ENCODE data around the gene RAPGEF1. TPM values are rescaled to one million over a fixed set of nuclear protein-coding genes. Genes with fewer than 3 reads are reported as not detected.

The RAPGEF1 gene
- total and polyA plus RNA-seq, 9 of the 15 experiments (the other 6 are each of a cell fraction or from before 2014, with no cell fraction given), result 0.06 to 44.1 (median 19.9) TPM

- TF ChIP-seq KDM5B (IDR thresholded peaks at IDR 0.05; ENCODE audit: insufficient replicate concordance, low read depth, low read length), result no peak
- no peak for TF ChIP-seq CSDE1 (IDR thresholded peaks at IDR 0.05)
- TF ChIP-seq MLLT1 (IDR thresholded peaks at IDR 0.05), result no peak
- no peak for TF ChIP-seq PML (IDR thresholded peaks at IDR 0.05; ENCODE audit: low read length)
- no peak for TF ChIP-seq CREM (IDR thresholded peaks at IDR 0.05; ENCODE audit: low read depth)
- no peak for TF ChIP-seq ZNF444 (CRISPR knock-in tag; IDR thresholded peaks at IDR 0.05)
- TF ChIP-seq CREBBP (IDR thresholded peaks at IDR 0.05; ENCODE audit: low read depth, low read length), result no peak
- TF ChIP-seq CHD4 (IDR thresholded peaks at IDR 0.05; ENCODE audit: insufficient read depth, insufficient replicate concordance, low read depth, low read length, poor library complexity, severe bottlenecking), result no peak
- TF ChIP-seq PHTF2 (CRISPR knock-in tag; IDR thresholded peaks at IDR 0.05), result no peak
- TF ChIP-seq NFXL1 (CRISPR knock-in tag; IDR thresholded peaks at IDR 0.05), result no peak
- TF ChIP-seq SMAD1 (IDR thresholded peaks at IDR 0.05; ENCODE audit: low read depth, low read length, partially characterized antibody), result no peak
- no peak for TF ChIP-seq PBX2 (CRISPR knock-in tag; IDR thresholded peaks at IDR 0.05; ENCODE audit: low read depth)
- TF ChIP-seq PBX2 (tag; conservative IDR thresholded peaks at IDR 0.05; ENCODE audit: low read depth), result no peak
Observed at GRCh38 chr9:131565369-131565768, 174.5 kb downstream of the RAPGEF1 start (continued).
